GM18519 (cell line): Measurements from ENCODE around the gene KRT79.

Experiments used
- ATAC-seq: cut with Tn5 transposase; IDR thresholded peaks from one replicate; pipeline ENCODE4 v1.9.1; 2021; ENCODE audit warnings: mild to moderate bottlenecking, moderate library complexity; ENCODE audit not compliant: unreplicated experiment, low FRiP score

Gene KRT79

DNA sequence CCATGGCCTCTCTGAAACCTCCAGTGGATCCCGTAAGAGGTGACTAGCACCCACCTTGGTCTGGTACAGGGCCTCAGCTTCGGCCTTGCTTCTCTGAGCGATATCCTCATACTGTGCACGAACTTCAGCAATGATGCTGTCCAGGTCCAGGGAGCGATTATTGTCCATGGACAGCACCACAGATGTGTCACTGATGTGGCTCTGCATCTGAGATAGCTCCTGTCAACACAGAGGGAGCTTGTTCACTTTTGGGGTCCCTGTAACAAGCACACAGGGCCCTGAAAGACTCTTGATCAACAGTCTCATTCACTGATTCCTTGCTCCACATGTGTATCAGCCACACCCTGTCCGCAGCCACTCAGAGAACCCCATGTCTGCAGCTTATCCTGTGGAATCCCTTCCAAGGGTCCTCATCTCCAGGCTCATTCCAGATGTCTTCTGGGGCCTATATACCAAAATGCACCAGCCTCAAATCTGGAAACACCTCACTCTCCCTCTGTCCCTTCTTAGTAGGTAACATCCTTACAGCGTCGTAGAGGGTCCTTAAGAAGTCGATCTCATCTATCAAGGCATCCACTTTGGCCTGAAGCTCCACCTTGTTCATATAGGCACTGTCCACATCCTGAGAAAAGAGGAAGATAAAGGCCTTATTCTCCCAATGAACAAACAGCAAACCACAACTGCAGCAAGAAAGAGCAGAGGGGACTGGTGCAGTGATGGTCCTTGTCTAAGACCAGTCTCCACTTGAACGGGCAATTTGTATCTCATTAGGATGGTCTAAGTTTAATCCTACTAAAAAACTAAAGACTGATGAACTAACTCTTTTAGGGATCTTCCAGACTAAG is 41.7 kb downstream of the KRT79 start:
- no peak for ATAC-seq

- ATAC-seq = no peak
These were observed 42.6 kb downstream of the KRT79 start for GRCh38 chr12:52791271-52792184.

DNA sequence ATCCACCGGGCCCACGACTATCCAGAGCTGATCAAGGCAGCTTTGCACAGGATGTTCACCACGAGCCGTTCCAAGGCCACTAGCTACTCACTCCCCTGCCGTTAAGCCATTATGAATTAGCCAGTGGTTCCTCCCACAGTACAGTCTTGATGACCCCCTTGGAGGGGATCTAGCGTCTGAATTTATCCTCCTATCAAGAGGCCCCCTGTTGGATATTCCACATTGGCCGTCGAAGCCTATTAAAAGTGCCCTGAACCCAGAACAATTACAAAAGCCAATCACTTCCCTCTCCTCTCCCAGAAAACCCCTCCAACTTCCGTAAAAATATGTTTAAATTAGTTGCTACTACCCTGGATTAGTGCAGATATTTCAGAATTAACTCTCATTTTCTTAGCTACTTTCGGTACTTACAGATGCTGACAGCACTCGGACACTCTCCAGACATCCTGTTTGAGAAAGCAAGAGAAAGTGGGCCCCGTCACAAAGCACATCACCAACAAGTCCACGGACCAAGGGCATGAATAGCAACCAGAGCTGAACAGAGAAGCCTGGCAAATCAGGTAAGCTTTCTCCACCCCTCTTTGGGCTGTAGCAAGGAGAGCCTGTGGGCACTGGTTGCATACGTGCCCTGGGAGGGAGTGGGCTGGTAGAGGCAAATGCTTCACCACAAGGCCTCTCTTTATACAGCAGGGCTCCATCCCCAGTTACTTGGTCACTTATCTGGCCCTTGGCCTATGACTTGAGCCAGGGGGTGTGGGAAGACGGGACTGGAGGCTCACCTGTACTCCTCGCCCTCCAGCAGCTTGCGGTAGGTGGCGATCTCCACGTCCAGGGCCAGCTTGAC is 43.5 kb downstream of the KRT79 start:
- no peak for ATAC-seq

DNA sequence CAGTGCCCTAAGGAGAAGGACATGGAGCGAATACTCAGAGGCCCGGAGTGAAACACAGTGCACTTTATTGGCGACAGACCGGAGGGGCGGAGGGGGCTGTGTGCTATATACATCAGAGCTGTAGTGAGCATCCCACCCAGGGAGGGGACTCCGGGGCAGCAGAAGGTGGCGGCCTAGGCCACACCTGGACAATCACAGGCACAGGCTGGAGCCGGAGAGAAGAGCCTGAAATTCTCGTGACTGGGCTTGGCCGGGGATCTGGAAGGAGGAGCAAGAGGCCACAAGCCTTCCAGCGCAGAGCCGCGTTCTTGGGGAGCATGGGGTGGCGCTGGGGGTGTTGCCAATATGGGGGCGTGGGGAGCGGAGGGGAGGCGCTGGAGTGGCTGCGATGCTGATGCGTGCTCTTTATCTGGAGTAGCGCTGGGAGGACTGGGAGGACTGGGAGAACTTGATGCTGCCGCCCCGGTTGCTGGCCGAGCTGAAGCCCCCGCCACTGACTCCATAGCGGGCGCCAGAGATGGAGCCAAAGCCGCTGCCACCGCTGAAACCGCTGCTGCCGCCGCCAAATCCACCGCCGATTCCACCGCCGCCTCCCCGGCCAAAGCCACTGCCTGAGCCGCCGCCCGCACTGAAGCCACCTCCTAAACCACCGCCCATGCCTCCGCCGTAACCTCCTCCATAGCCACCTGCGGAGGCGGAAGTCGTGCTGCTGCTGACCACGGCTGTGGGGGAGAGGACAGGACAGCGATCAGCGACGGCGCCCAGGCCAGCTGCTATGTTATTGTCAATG is 44.3 kb downstream of the KRT79 start:
- ATAC-seq = no peak

DNA sequence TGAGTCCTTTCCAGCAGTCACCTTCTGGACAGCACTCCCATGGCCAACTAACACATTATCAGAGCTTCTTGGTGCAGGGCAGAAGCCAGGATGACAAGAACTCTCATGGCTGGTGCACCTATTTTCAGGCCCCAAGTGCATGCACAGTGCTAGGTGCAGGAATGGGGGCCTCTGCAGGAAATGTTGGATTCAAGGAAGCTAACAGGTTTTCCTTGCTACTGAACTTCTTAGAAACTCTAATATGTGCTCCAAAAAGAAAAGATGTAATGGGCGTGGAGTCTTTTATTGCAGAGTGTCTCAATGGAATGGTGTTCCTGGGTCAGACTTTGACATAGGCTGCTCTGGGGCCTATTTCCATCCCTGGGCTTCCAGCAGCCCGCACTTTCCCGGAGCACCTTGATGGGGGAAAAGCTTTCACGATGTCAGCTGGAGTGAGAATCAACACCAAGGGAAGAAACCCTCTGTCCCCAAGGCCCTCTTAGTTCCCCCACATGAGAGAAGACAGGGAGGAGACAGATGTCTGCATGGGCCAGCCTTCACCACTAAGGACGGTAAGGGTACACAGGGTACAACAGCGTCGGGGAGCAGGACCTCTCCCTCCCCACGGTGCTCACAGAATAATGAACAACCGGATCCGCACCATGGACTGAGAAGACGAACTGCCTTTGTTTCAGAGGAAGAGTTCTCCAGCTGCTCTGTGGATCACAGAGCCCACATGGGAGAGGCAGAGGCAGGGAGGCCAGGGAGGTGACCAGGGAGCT is 45.1 kb downstream of the KRT79 start:
- no peak for ATAC-seq

DNA sequence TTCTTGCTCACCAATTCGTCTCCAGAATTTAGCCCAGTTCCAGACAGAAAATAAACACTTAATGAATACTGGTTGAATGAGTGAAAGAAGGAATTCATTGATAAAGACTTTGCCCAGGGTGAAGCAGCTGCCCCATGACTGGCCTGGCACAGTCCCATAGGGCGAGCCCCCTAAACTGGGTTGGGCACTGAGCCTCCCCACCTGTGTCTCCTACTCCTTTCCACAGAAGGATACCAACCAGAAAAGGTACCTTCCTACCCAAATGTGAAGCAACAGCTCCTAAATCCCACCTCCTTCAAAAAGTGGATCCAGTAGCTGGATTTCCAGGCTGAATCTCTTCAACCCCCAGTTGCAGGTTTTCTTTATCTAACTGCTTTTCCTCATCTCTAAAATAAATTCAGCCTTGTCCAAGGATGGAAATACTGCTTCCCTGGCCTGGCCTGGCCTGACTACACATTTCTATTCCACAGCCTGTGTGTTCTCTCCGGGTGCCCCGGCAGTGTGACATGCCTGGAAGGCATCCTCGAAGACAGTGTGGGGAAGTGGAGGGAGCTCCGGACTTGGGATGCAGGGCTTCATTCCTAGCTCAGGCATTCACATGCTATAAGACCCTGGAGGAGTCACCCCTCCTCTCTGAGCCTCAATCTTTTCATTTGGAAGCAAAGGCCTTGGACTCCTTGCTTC is 45.8 kb downstream of the KRT79 start:
- no peak for ATAC-seq

DNA sequence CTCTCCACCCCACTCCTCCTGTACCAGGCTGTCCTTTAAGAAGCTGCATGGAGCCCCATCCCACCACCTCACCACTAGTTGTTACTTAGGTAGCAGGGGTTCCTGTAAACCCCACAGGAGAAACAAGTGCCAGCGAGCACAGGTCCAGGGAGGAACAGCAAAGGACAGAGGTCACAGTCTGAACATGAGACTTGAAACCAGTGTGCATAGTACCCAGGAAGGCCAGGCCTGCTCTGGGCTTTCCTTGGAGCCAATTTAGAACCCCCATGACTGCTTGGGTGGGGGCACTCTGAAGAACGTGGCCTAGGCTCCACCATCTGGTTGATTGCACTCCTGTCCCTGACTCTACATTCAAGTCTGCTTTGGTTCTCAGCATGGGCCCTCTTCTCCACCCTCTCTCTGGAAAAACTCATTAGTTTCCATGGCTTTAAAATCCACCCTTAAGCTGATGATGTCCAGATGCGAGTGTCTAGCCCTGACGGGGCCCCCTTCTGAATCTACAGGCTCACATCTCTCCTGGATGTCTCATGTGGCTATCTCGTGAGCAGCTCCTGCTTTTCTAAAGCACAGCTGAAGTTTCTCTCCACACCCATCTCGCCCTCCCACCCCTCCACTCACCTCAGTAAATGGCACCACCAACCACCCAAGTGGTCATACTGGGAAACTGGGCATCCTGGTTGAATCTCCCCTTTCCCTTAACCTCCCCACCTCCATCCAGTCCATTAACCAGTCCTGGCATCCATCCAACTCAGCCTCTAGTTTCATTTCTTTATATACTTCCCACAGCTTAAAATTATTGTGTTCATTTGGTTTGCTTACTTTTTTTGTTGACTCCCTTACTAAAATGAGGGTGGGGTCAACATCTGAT is 46.6 kb downstream of the KRT79 start:
- no peak for ATAC-seq

DNA sequence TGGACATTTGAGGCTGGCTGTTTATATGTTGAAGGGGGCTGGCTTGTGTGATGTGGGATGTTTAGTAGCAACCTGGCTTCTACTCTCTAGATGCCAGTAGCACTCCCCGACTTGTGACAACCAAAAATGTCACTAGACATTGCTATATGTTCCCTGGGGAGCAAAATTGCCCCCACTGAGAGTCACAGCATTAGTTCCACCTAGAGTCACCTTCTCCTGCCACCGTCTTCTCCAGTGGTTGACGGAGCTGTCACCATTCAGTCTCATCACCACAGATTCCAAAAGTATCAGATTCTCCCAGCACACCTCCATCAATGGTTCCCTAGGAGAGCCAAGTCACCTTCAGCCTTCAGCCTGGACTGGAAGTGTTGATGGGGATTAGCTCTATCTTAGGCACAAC is 49.2 kb downstream of the KRT79 start:
- ATAC-seq = no peak

GRCh38 chr12:52783563-52784316 is 50.4 kb downstream of the KRT79 start:
- ATAC-seq = no peak

- ATAC-seq = no peak
These were observed 51.6 kb downstream of the KRT79 start for GRCh38 chr12:52782502-52782901.

GRCh38 chr12:52781399-52782082 is 52.6 kb downstream of the KRT79 start:
- no peak for ATAC-seq

GRCh38 chr12:52779914-52780313 is 54.2 kb downstream of the KRT79 start:
- ATAC-seq = no peak

DNA sequence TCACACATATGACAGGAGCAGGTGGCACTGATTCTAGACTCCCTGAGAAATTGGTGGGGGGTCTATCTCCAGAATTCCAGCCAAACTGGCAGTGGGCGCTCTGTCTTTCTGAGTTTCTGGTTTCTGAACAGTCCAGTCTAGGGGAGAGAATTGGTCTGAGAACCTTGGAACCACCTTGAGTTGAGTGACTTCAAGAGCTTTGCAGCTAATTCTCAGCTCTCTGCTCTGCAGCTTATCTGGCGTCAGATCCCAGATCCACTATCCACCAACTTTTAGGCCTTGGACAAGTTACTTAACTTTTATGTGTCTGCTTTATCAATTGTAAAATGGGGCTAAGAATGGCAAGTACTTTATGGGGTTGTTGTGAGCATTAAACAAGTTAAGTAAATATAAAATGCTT is 55.3 kb downstream of the KRT79 start:
- ATAC-seq = no peak

- ATAC-seq = no peak
These were observed 56.5 kb downstream of the KRT79 start for GRCh38 chr12:52777566-52777965.

- no peak for ATAC-seq
These were observed 57.2 kb downstream of the KRT79 start, which contains the start of gene KRT76 for GRCh38 chr12:52776913-52777395. Gene KRT76 (minus strand): TSS chr12:52777345. CDS start chr12:52777291, 54 bp downstream.

DNA sequence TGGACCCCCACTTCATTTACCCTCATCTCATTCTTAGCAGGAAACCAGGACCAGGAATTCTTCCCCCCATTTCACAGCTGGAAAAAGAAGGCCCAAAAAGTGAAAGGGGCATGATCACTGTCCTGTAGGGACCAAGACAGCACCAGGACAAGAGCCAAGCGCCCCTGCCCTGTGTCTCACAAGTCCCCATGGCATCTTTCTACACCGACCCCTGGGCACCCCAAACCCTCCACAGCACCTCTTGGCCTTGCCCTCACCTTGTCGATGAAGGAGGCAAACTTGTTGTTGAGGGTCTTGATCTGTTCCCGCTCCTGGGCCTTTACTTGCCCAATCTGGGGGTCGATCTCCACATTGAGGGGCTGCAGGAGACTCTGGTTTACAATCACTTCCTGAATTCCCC is 57.7 kb downstream of the KRT79 start:
- no peak for ATAC-seq
